SK-MEL-5 (cell line): ENCODE measurements around the gene FAM193B. TPM values are rescaled to one million over a fixed set of nuclear protein-coding genes. Genes with fewer than 3 reads are reported as not detected.

ENCODE experiments used
- DNase-seq: peaks from one replicate; pipeline ENCODE4 v3.0.0-alpha.2; 2016; ENCODE audit warnings: low read depth, low spot score
- in situ Hi-C: cut with HindIII; loops from 2 replicates; pipeline ENCODE4 v1.10.0; 2016; ENCODE audit warnings: low sequenced_read_pairs, high pct_unique_total_duplicates, low pct_unique_long_range_greater_than_20kb
- polyA plus RNA-seq, 2 experiments: library from polyadenylated mRNA; depleted of rRNA; stranded (reverse); fragments of >200 nt; gene quantifications; 2 replicates each; pipeline ENCODE4 v1.2.3, GENCODE V29; 2015
- total RNA-seq: library from RNA; depleted of rRNA; stranded (reverse); fragments of >200 nt; shearing (Covaris generic); gene quantifications from 2 replicates; pipeline ENCODE4 v1.2.3, GENCODE V29; 2014; rRNA removed

The FAM193B gene
- 10.0 and 11.4 TPM in 2 replicates for total RNA-seq
- polyA plus RNA-seq (2015; cell fraction: cytosol; rRNA removed): 9.1 and 12.3 TPM in 2 replicates
- 191 and 243 TPM in 2 replicates for polyA plus RNA-seq (2015; cell fraction: nucleus; rRNA removed)

DNA sequence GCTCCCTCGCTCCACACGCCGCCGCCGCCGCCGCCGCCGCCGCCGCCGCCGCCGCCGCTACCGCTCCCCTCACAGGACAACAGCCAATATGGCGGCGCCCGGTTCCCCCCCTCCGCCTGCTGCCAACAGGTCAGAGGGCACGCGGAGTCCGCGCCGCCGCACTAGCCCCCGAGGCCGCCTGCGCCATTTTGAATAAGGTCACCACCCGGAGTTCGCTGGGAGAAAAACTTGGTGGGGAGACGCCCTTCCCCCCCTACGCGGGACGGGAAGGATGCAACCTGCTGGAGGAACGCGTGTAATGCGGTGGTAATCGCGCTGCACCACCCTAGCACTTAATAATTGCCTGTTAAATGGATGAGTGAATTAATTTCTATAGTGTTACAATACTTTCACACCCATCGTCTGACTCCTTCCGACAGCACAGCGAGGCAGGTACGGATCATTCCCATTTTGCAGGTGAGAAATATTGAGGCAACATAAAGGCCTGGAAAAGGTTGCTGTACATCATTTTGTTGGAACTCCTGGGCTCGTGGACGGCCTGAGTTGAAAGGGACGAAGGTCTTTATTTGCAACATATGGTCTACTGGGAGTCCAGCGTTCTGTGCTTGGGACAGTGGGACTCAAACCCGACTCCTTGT, at the start of gene FAM193B:
TSS of gene FAM193B (minus strand) at position 90 of the 638 bp plus-strand sequence. CDS start 105 bp downstream, outside the sequence.
- in situ Hi-C loops: no loop called here
- peak; percentile 90 for DNase-seq

DNA sequence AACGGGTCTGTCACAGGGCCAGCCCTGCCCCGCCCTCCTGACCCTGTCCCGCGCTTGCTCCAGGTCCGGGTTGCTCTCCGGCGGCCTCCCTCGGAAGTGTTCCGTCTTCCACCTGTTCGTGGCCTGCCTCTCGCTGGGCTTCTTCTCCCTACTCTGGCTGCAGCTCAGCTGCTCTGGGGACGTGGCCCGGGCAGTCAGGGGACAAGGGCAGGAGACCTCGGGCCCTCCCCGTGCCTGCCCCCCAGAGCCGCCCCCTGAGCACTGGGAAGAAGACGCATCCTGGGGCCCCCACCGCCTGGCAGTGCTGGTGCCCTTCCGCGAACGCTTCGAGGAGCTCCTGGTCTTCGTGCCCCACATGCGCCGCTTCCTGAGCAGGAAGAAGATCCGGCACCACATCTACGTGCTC, 49.8 kb upstream of the FAM193B start:
- in situ Hi-C loops: no loop called here
- no peak for DNase-seq

GRCh38 chr5:177603631-177604030, 49.3 kb upstream of the FAM193B start:
- DNase-seq: no peak
- in situ Hi-C loops: no loop called here

GRCh38 chr5:177602458-177602830, 48.1 kb upstream of the FAM193B start:
- in situ Hi-C loops: no loop called here
- no peak for DNase-seq

GRCh38 chr5:177601577-177602457, 47.5 kb upstream of the FAM193B start:
- in situ Hi-C loops: no loop called here

GRCh38 chr5:177601126-177601525, 46.8 kb upstream of the FAM193B start:
- no peak for DNase-seq
- in situ Hi-C loops: no loop called here

More at GRCh38 chr5:177601577-177602457, 47.5 kb upstream of the FAM193B start:
- no peak for DNase-seq

DNA sequence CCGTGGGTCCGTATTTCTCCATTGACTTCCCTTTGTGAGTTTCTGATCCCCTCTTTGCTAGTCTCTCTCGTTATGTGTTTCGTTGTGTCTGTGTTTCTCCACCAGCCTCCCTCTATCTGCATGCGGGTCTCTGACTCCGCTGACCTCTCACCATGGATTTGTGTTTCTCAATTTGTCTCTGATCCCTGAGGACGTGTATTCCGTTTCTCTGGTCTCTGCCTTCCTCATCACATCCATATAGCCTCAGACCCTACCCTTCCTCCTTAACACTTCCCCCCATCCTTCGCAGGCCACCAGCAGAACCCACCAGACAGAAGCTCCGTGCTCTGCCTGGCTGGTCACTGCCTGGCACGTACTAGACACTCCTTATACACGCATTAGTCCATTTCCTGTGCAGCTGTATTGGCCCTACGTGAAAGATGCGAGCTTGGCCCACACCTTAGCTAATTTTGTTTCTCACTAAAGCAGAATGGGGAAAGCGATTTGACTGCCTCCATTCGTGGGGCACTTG, 46.2 kb upstream of the FAM193B start:
- in situ Hi-C loops: no loop called here
- no peak for DNase-seq

GRCh38 chr5:177599731-177600507, 45.6 kb upstream of the FAM193B start, which contains the start of gene B4GALT7:
Gene B4GALT7, plus strand, starts transcription at chr5:177600132. Its CDS starts 79 bp downstream, at chr5:177600211.
- DNase-seq: peak; percentile 70
- in situ Hi-C loops: no loop called here

- DNase-seq: no peak
- in situ Hi-C loops: no loop called here
Observed at GRCh38 chr5:177598477-177598876, 44.1 kb upstream of the FAM193B start.

DNA sequence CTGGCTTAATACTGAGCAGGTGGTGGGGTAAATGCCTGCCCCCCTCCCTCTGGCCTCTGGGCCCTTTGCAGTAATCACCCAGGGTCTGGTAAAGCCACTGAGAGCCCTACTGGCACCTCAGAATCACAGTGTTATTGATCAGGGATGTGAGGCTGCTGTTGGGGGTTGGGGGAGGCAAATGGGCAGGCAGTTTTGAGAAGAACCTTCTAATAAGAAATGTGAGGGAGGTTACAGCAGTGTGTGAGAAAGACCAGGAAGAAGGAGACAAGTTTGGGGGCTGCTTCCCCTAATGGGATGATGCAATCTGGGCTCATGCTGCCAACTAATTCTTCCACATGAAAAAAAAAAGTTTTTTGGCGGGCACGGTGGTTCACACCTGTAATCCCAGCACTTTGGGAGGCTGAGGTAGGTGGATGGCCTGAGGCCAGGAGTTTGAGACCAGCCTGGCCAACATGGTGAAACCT, 42.4 kb upstream of the FAM193B start:
- in situ Hi-C loops: no loop called here
- DNase-seq: no peak

DNA sequence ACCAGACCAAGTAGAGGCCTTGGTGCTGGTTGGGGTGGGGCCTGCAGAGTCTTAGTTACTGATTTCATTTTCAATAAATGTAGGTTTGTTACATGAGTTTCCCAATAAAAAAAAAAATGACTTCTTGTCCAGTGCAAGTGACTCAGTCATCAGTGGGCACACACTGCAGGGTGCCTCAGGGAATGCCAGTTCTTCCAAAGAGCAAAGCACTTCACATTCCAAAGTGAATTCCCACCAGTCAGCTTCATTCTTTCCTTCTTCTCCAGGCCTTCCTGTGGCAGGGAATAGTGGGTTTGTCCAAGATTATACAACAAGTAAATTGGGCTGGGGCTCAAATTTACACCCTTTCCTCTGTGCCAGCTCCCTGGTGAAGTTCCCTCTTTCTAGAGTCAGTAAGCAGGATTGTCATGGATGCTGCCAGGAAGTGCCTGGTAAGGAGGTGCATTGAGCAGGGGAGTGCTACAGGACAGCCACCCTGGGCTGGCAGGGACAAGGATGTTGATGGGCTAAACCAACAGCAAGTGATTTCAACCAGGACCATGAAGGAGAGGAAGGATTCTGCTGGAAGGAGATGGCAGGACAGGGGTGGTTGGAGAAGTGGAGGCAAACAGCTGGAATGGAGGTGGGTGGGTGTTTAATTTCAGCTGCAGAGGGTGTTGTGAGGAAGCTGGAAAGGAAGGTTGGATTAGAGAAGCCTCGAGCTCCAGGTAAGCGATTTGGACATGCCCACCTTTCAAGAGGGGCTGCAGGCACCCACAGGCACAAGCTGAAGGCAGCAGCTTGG, 41.8 kb upstream of the FAM193B start:
- DNase-seq: no peak
- in situ Hi-C loops: no loop called here

GRCh38 chr5:177595026-177595585, 40.7 kb upstream of the FAM193B start:
- no peak for DNase-seq
- in situ Hi-C loops: no loop called here

DNA sequence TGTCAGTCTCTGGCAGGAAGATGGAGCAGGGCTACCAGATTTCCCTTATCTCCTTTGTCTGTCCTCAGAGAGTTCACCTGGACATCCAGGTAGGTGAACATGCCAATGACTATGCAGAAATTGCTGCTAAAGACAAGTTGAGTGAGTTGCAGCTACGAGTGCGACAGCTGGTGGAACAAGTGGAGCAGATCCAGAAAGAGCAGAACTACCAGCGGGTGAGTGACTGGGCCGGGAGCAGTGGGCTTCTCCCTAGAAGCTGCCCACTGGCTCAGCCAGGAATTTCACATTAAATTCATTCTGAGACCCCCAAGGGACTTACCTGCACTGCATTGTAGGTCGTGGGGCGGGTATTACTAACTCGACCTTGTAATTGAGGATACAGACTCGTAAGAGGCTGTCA, 39.7 kb upstream of the FAM193B start:
- in situ Hi-C loops: no loop called here
- no peak for DNase-seq

- in situ Hi-C loops: no loop called here
- DNase-seq: no peak
Observed at GRCh38 chr5:177593511-177593910, 39.1 kb upstream of the FAM193B start.

DNA sequence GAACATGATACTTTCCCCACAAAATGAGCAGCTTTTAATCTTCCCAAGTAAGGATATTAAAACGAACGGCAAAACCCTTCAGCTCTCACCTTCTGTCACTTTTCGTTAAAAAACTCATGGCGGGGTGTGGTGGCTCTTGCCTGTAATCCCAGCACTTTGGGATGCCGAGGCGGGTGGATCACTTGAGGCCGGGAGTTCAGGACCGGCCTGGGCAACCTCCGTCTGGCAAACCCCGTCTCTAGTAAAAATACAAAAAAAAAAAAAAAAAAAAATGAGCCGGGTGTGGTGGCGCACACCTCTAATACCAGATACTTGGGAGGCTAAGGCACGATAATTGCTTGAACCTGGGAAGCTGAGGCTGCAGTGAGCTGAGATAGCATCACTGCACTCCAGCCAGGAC, 38.5 kb upstream of the FAM193B start:
- no peak for DNase-seq
- in situ Hi-C loops: no loop called here

- in situ Hi-C loops: no loop called here
- DNase-seq: peak; percentile 75
Observed at GRCh38 chr5:177592010-177592834, 37.9 kb upstream of the FAM193B start, which contains the start of gene TMED9. Gene TMED9, plus strand, starts transcription at chr5:177592203. Its CDS starts 12 bp downstream, at chr5:177592215.
